ENCODE results near the gene FPGS. TPM values are rescaled to one million over a fixed set of nuclear protein-coding genes. Genes with fewer than 3 reads are reported as not detected.

FPGS gene
- total RNA-seq, 4 donors from 2014 or later = 31.4 to 144 (median 74.8) TPM

DNA sequence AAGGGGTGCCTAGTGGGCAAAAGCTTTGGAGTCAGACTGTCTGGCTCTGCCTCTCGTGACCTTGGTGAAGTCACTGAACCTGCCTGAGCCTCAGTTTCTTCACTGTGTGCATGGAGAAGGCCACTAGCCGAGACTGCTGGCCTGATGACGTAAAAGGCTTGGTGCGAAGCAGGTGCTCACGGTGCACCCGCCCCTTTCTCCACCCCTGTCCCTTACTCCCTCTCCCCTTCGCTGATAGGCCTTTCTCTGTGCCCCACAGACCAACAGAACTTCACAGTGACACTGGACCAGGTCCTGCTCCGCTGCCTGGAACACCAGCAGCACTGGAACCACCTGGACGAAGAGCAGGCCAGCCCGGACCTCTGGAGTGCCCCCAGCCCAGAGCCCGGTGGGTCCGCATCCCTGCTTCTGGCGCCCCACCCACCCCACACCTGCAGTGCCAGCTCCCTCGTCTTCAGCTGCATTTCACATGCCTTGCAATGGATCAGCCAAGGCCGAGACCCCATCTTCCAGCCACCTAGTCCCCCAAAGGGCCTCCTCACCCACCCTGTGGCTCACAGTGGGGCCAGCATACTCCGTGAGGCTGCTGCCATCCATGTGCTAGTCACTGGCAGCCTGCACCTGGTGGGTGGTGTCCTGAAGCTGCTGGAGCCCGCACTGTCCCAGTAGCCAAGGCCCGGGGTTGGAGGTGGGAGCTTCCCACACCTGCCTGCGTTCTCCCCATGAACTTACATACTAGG, 10.4 kb downstream of the FPGS start:
- DNase-seq = no peak
- intact Hi-C loops (cut with DNase I; ENCODE audit: low total_unique reads) (no loop called here), in situ Hi-C loops (cut with MboI; ENCODE audit: low pct_ligation_motif_present in 1 of 4, low pct_unique_long_range_greater_than_20kb in 1 of 4, low sequenced_read_pairs in 3 of 4) (no loop called here)
- Histone ChIP-seq H3K4me3 (no peak overlapping the region), H3K27me3 (no peaks in the 10 kb centered on the region), H3K4me1 (peaks cover 5 to 11% (median 7%) of the 10 kb centered on the region in 4 donors), H3K36me3 (peaks cover 0 to 20% (median 4%) of the 10 kb centered on the region in 4 donors), H3K27ac (no peak overlapping the region), H3K9me3 (no peaks in the 10 kb centered on the region)
- 90 to 100% methylated on average over 7 to 19 of the region's 19 CpGs for WGBS, 2 donors (ENCODE audit: low coverage in 1 of 2)
- TF ChIP-seq POLR2AphosphoS5 (IDR thresholded peaks at IDR 0.05) (no peak), EP300 (IDR thresholded peaks at IDR 0.05; ENCODE audit: low read depth) (no peak), POLR2A (IDR thresholded peaks at IDR 0.05) (no peak)
- TF ChIP-seq, protein P1, sequence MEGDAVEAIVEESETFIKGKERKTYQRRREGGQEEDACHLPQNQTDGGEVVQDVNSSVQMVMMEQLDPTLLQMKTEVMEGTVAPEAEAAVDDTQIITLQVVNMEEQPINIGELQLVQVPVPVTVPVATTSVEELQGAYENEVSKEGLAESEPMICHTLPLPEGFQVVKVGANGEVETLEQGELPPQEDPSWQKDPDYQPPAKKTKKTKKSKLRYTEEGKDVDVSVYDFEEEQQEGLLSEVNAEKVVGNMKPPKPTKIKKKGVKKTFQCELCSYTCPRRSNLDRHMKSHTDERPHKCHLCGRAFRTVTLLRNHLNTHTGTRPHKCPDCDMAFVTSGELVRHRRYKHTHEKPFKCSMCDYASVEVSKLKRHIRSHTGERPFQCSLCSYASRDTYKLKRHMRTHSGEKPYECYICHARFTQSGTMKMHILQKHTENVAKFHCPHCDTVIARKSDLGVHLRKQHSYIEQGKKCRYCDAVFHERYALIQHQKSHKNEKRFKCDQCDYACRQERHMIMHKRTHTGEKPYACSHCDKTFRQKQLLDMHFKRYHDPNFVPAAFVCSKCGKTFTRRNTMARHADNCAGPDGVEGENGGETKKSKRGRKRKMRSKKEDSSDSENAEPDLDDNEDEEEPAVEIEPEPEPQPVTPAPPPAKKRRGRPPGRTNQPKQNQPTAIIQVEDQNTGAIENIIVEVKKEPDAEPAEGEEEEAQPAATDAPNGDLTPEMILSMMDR (IDR thresholded peaks at IDR 0.05) = no peak

DNA sequence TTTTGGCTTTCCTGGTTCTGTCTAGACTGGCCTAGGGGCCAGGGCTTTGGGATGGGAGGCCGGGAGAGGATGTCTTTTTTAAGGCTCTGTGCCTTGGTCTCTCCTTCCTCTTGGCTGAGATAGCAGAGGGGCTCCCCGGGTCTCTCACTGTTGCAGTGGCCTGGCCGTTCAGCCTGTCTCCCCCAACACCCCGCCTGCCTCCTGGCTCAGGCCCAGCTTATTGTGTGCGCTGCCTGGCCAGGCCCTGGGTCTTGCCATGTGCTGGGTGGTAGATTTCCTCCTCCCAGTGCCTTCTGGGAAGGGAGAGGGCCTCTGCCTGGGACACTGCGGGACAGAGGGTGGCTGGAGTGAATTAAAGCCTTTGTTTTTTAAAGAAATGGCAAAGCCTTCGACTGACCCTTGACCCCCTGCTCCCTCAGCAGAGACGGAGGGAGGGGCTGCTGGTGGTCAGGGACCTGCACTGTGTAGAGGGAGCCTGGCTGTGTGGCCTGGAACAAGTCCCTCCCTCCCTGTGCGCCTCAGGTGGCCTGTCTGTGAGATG, 11.1 kb downstream of the FPGS start:
- H3K4me3 ChIP-seq = no peak overlapping the region
- H3K27me3 ChIP-seq = no peaks in the 10 kb centered on the region
- in situ Hi-C loops (cut with MboI; ENCODE audit: low pct_ligation_motif_present in 1 of 4, low pct_unique_long_range_greater_than_20kb in 1 of 4, low sequenced_read_pairs in 3 of 4) = no loop called here
- WGBS, 2 donors (ENCODE audit: low coverage in 1 of 2) = 60% methylated on average over 9 of the region's 9 CpGs; no CpG with 5 or more reads in 1 of the 2 donors
- H3K9me3 ChIP-seq = no peaks in the 10 kb centered on the region
- no peak for TF ChIP-seq POLR2A (IDR thresholded peaks at IDR 0.05)
- TF ChIP-seq, protein P1 (IDR thresholded peaks at IDR 0.05) = no peak
- no peak for TF ChIP-seq POLR2AphosphoS5 (IDR thresholded peaks at IDR 0.05)
- no peak for TF ChIP-seq EP300 (IDR thresholded peaks at IDR 0.05; ENCODE audit: low read depth)
- no peak for DNase-seq
- intact Hi-C loops (cut with DNase I; ENCODE audit: low total_unique reads) = no loop called here
- H3K27ac ChIP-seq = no peak overlapping the region
- peaks cover 0 to 20% (median 4%) of the 10 kb centered on the region in 4 donors for H3K36me3 ChIP-seq
- H3K4me1 ChIP-seq = peaks cover 5 to 11% (median 7%) of the 10 kb centered on the region in 4 donors

DNA sequence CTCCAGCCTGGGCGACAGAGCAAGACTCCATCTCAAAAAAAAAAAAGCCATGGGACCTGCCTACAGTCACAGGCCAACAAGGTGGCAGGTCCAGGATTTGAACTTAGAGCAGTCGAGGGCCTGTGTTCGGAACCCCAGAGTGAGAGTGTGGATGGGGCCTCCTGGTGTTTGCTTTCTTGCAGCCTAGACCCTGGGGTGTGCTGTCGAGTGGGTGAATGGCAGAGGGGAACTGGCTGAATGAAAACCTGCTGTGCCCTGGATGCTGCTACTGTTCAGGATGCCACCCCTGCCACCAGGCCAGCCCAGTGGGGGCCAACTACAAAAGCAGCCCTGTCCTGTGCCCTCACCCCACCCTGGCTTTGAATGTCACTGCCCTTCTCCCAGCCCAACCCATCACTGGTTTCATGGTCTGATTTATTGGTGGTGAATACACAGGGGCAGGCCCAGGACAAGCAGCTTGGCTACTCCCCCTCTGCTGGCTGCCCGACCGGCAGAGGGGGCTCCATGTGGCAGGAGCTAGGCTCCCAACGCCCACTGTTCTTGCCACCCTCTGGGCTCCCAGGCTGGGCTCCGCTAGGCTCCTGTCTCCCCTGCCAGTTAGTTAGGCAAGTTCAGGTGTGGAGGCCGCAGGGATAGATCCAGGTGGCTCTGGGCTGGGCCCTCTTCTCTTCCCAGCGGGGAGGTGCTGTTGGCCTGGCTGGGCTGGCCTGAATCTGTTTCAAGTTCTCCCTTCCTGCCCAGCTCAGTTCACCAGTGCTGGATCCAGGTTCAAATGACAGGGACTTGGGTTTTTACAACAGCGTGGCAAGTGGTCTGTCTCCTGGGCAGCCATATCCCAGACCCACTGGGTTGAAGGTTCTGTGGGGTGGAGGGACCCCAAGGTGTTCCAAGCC, 12.2 kb downstream of the FPGS start:
- Histone ChIP-seq H3K4me3 (no peak overlapping the region), H3K36me3 (peaks cover 0 to 20% (median 4%) of the 10 kb centered on the region in 4 donors), H3K9me3 (no peaks in the 10 kb centered on the region), H3K27me3 (no peaks in the 10 kb centered on the region), H3K27ac (no peak overlapping the region), H3K4me1 (peaks cover 0 to 3% (median 0%) of the 10 kb centered on the region in 4 donors)
- WGBS, 2 donors (ENCODE audit: low coverage in 1 of 2) = 90% methylated on average over 2 to 11 of the region's 11 CpGs
- TF ChIP-seq, protein P1 (IDR thresholded peaks at IDR 0.05) = no peak
- TF ChIP-seq POLR2A (IDR thresholded peaks at IDR 0.05) (no peak), POLR2AphosphoS5 (IDR thresholded peaks at IDR 0.05) (no peak), EP300 (IDR thresholded peaks at IDR 0.05; ENCODE audit: low read depth) (no peak)
- intact Hi-C loops (cut with DNase I; ENCODE audit: low total_unique reads) (no loop called here), in situ Hi-C loops (cut with MboI; ENCODE audit: low pct_ligation_motif_present in 1 of 4, low pct_unique_long_range_greater_than_20kb in 1 of 4, low sequenced_read_pairs in 3 of 4) (no loop called here)
- DNase-seq = no peak
